ENCODE data around the gene PNRC1. TPM values are rescaled to one million over a fixed set of nuclear protein-coding genes. Genes with fewer than 3 reads are reported as not detected.
"Not testable (repeated sequence)": the region's sequence is repeated elsewhere in the genome, so short reads cannot be mapped to it uniquely, and the experiment has no call there.

The PNRC1 gene
- polyA plus RNA-seq (2014; cell fraction: cytosol; rRNA removed): 14.7 and 16.9 TPM in 2 replicates
- 17.2 and 28.9 TPM in 2 replicates for polyA plus RNA-seq (2014; cell fraction: nucleus; rRNA removed)

DNA sequence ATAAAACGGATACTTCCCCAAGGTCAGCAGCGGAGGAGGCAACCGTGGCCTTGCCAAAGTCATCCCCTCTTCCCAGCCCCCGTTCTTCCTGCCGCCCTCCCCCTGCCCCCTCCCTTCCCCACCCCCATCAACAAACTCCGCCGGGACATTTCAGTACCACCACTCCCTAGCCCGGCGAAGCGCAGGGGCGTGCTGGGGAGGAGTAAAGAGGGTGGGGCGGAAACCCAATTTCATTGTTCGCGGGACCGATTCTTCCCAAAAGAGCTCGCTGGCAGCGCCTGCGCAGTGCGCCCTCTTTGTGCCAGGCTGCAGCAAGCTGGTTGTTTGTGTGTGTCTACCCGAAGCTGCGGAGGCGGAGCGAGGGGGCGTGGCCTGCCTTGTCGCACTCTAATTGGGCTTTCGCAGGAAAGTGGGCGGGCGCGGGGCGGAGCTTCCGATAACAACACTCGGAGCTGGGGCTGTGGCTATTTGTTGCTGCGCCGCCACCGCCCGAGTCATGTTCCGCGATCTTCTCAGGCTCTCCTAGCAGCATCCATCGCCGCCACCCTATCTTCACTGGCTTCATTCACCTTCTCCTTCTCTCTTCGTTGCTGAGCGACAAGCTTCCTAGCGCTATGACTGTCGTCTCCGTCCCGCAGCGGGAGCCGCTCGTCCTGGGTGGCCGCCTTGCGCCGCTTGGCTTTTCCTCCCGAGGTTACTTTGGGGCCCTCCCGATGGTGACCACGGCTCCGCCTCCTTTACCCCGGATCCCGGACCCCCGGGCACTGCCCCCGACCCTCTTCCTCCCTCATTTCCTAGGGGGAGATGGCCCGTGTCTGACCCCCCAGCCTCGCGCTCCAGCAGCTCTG, at the start of gene PNRC1:
Gene PNRC1, plus strand, starts transcription at position 471 of the 848 bp plus-strand sequence. Its CDS starts 144 bp downstream, at position 615.
- peak; percentile 99 for DNase-seq (ENCODE audit: low spot score)

DNA sequence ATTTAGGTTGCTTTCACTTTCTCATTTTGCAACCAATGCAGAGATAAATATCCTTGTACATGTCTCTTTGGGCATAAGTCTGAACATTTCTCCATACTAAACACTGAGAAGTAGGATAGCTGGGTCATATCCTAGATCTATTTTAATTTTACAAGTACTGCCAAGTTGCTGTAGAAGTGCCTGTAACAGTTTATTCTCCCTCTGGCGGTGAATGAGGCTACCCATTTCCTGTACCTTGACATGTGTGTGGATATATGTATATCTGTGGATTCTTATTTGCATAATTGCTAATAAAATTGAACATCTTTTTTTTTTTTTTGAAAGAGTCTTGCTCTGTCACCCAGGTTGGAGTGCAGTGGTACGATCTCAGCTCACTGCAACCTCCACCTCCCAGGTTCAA, 48.0 kb upstream of the PNRC1 start:
- no peak for DNase-seq (ENCODE audit: low spot score)

DNA sequence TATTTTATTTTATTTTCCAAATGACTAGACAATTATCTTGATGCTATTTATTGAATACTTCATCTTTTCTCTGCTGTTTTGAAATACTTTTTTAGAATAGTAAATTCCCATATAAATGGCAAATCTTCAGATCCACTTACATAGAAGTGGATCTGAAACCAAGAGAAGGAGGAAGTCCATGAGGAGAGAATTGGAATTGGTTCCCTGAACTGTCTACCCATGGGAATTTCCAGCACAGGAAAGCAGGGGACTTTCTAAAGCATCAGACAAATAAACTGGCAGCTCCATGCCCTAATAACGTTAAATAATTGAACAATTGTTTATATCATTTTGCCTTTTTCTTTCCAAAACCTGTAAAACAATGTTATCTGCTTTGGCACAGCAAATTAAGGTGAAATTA, 47.1 kb upstream of the PNRC1 start:
- DNase-seq (ENCODE audit: low spot score): no peak

DNA sequence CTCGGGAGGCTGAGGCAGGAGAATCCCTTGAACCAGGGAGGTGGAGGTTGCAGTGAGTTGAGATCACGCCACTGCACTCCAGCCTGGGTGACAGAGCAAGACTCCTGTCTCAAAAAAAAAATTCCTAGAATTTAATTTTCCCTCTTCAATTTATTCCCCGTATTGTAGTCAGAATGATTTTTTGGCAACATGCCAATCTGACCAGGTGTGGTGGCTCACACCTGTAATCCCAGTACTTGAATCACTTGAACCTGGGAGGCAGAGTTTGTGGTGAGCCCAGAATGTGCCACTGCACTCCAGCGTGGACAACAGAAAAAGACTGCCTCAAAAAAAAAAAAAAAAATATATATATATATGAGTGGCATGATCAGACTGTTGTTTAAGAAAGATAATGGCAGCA, 46.4 kb upstream of the PNRC1 start:
- DNase-seq (ENCODE audit: low spot score): not testable (repeated sequence)

DNA sequence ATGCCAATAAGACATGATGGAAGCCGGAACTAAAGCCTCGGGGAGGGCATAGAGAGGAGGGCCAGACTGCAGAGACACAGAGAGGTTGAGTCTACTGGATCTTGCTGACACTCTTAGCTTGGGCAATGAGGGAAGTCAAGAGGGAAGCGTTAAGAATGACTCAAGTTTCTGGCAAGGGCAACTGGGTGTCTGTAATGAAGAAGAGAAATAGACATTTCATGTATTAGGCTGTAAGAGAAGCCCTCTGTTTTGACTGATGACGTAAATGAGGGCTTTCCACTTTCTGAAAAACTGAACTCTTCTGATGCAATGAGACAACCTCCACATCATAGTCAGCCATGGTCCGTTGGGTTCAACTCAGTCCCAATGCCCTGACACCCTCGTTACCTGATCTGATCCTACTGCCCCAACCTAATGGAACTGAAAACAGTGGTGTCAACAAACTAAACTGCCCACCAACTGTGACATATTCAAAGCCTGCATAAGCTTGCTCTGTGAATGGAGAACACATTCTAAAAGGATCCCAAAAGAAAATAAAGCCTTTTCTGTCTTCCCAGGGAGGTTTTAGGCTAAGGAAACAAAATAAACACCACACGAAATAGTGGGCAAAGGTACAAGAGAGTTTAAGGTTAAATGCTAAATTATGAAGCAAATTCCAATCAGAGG, 45.8 kb upstream of the PNRC1 start:
- DNase-seq (ENCODE audit: low spot score): no peak

DNA sequence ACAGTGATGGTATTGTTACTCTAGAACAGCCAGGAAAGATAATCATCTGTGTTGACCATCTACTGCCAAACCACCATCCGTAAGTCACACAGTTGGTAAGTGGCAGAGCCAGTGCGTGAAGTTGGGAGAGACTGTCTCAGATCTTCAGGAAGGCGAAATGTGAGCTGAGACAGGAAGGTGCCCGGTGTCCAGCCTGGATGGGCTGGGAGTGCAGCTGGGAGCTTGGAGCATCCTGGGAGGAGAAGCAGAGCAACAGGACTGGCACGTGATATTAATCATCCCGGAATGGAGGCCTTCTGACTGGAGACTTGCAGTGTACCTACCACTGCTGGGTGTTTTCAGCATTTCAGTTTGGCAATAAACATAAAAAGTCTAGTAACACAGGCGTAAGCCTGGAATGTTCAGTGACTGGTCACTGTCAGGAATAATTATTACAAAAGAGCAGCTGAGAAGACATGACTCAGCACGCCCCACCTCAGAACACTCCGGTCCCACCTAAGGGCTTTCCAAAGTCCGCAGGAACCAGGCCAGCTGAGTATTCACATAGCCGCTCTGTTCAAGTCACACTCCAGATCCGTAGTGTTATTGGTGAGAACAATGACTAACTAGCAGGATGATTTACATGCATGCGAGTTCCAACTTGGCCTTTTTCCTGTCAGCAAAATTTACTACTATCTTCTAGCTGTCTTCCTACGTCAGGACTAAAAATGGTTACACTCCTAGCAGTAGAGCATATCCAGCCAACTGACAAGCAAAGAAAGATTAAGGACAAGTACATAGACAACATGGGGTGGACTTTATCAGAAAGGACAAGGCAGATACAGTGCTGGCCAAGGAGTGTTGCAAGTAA, 45.1 kb upstream of the PNRC1 start:
- peak; percentile 20 for DNase-seq (ENCODE audit: low spot score)

DNA sequence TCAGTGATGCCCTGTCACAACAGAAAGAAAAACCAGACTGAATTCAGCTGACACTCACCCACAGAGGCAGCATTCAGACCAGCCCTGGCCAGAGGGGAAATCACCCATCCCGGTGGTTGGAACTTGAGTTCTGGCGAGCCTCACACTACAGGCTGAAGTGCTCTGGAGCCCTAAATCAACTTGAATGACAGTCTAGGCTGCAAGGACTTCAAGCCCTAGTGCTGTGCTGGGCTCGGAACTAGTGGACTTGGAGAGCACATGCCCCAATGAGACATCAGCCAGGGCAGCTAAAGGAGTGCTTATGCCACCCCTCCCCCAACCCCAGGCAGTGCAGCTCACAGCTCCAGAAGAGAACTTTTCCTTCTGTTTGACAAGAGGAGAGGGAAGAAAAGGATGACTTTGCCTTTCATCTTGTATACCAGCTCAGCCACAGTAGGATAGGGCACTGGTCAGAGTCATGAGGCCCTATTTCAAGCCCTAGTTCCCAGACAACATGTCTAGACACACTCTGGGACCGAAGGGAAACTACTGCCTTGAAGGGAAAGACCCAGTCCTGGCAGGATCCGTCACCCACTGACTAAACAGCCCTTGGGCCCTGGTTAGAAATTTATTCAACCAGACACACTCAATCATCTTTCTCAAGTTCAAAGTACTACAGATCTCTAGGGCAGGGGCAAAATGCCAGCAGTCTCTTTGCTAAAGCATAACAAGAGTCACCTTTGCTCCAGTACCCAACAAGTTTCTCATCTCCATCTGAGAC, 43.2 kb upstream of the PNRC1 start:
- DNase-seq (ENCODE audit: low spot score): no peak

DNA sequence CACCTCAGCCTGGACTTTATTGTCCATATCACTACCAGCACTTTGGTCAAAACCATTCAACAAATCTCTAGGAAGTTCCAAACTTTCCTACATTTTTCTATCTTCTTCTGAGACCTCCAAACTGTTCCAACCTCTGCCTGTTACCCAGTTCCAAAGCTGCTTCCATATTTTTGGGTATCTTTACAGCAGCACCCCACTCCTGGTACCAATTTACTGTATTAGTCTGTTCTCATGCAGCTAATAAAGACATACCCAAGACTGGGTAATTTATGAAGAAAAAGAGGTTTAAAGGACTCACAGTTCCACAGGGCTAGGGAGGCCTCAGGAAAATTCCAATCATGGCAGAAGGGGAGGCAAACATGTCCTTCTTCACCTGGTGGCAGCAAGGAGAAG, 42.7 kb upstream of the PNRC1 start:
- not testable (repeated sequence) for DNase-seq (ENCODE audit: low spot score)

DNA sequence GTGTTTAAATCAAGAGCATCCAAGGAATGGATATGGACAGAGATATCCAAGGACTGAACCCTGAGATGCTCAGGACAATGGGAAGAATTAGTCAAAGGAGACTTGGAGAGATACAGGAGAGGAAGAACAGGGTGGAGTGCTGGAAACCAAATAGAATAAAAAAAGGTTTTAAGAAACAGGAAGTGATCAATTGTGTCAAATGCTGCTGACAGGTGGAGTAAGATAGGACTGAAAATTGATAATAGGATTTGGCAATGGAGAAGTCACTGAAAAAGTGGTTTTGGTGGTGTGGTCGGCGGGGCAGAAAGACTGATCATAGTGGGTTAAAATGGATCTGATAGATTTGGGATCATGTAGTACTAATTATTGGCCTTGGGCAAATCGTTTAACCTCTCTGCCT, 37.9 kb upstream of the PNRC1 start:
- no peak for DNase-seq (ENCODE audit: low spot score)

DNA sequence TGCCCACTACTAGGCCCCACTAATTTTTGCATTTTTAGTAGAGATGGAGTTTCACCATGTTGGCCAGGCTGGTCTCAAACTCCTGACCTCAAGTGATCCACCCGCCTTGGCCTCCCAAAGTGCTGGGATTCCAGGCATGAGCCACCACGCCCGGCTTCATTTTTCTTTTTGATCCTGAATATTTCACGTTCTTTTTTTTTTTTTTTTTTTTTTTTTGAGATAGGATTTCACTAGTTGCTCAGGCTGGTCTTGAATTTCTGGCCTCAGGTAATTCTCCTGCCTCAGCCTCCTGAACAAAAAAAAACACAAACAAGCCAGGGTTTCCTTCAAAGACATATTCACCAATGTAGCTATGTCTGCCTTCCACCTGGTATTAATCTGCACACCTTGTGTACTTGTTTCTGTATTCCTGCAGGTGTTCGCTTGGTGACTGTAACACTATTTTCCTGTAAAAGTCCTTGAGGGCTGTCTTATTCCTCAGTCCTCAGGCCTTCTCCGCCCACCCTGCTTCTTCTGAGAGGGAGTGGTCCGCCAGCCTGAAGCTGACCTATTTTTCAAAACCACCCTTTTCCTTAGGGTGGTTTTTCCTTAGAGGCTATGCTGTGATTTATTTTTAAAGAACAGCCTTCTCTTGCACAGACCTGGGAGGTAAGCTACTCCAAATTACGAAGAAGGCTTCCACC, 36.1 kb upstream of the PNRC1 start:
- DNase-seq (ENCODE audit: low spot score): no peak

DNA sequence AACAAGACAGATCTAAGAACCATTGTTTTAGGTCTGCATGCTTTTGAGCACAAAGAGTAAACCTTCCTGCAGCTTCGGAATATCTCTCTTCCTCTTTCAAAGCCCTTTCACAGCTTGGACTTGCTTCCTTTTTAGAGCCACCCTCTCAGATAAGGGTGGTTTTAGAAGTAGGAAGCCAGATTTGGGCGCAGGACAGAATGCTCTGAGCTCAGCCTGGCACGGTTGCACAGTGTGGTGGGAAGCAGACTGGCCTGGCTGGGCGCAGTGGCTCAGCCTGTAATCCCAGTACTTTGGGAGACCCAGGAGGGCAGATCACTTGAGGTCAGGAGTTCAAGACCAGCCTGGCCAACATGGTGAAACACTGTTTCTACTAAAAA, 35.6 kb upstream of the PNRC1 start:
- no peak for DNase-seq (ENCODE audit: low spot score)

DNA sequence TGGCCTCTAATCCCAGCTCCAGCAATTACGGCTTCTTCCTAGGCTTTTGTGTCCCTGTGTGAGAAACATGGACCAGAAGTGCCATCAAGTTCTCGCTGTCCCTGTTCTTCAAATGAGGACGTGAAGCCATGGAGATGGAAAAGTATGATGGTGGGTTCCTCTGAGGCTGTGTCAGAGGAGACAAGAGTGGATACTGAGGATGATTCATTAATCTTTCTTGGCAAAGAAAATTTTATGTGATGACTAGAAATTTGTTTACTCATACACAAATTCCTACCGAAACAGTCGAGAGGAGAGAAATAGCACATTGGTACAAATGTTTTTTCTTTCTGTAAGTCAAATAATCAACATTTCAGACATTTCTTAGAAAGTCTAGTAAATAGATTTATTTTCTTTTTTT, 35.0 kb upstream of the PNRC1 start:
- DNase-seq (ENCODE audit: low spot score): no peak

DNA sequence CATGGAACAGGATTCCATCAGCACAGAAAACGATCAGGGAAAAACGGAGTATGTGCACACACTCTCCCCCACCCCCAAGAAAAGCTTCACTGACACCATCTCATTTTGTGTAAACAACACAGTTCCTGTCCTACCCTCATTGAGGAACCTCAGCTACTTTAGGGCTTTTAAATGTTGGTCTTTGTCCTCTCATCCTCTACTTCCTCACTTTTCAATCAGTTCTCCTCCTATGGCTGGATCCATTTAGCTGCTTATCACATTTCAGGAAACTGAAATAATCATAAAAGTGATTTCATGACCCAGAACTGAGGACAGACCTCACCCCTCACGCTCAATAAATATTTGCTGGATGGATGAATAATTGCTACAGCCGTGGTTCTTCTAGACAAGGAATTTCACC, 33.1 kb upstream of the PNRC1 start:
- no peak for DNase-seq (ENCODE audit: low spot score)

DNA sequence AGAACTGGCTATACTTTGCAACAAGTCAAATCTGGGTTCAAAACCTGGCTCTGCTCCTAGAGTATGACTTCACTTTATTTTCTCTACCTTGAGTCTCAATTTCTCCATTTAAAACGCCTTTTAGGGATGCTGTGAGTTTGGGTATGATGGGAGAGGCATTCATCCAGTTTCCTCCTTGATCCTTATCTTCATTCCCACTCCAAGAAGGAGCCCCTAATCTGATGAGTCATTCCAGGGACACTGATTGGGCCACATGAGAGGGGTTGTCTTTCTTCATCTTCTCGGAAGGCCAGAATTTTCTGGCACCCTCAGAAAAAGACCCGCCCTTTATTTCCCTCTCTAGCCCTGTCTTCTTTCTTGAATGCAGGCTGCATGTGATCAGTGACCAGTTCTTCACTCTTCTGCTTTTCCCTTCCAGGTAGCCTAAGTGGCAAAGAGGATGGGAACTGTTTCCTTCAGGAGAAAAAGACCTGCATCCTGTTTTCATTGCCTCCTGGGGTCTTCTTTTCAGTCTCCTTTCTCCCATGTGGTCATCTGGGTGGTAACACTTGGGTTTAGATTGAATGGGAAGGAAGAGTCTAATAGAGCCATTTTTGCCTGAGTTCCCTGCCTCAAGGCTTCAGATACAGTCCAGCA, 32.1 kb upstream of the PNRC1 start:
- no peak for DNase-seq (ENCODE audit: low spot score)

DNA sequence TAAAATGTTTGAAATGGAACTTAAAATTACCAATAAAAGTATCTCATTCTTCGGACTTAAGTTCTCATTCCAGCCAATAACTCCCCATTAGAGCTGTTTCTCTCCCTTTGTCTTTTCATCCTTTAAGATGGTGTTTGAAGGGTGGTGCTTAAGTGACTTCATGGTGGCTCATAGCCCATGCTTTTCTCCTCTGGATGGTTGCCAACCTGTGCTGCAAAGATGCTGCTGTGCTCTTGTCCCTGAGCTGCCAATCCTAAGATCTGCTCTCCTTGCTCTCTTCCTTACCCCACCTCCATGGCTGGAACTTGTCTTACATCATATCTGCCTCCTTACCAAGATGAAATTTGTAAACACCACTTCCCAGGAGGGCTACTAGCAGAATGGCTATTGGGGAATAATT, 31.6 kb upstream of the PNRC1 start:
- DNase-seq (ENCODE audit: low spot score): no peak

DNA sequence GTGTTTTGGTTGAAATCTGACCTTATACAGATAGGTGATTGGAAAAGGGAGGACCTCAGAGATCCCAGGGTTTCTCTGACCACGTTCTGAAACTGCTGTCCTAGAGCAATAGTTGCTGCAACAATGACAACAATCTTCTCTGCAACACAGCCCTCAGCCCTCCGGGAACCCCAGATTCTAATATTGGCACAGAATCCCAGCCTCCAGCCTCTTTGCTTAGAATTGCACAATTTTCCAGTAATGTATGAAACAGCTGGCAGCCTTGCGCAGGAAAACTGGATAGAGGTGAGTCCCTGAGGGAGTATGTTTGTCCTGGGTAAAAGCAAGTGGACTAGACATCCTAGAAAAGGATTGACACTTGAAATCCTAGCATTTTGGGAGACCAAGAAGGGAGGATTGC, 30.4 kb upstream of the PNRC1 start:
- no peak for DNase-seq (ENCODE audit: low spot score)

DNA sequence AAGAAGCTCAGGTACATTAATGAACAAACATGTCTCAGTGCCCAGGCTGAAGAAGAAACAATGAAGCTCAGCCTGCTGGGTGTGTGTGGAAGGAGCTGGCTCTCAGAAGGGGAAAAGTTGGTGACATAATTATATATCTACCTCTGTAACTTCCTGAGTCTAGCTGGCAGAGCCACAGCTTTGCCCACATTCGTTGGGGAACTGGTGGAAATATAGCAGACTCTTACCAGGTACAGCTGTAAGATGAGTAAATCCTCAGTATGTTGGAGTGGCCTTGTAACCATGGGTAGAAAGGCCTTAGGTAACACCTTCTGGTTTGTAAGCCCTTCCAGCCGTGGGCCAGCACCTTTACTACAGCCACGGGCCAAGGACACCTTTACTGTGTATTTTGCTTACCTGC, 29.9 kb upstream of the PNRC1 start:
- DNase-seq (ENCODE audit: low spot score): no peak

DNA sequence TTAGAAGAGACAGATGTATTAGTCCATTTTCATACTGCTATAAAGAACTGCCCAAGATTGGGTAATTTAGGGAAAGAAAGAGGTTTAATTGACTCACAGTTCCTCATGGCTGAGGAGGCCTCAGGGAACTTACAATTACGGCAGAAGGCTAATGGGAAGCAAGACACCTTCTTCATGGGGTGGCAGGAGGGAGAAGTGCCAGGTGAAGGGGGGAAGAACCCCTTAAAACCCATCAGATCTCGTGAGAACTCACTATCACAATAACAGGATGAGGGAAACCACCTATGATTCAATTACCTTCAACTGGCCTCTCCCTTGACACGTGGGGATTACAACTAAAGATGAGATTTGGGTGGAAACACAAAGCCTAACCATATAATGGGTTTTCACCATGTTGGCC, 28.9 kb upstream of the PNRC1 start:
- DNase-seq (ENCODE audit: low spot score): no peak

DNA sequence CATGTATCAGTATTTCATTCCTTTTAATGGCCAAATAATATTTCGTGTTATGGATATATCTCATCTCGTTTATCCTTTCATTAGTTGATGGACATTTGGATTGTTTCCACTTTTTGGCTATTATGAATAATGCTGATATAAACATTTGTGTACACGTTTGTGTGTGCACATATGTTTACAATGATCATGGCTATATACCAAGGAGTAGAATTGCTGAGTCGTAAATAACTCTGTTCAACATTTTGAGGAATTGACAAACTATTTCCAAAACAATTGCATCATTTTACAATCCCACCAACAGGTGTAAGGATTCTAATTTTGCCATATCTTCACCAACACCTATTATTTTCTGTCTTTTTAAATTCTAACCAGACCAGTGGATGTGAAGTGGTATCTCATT, 26.3 kb upstream of the PNRC1 start:
- no peak for DNase-seq (ENCODE audit: low spot score)

DNA sequence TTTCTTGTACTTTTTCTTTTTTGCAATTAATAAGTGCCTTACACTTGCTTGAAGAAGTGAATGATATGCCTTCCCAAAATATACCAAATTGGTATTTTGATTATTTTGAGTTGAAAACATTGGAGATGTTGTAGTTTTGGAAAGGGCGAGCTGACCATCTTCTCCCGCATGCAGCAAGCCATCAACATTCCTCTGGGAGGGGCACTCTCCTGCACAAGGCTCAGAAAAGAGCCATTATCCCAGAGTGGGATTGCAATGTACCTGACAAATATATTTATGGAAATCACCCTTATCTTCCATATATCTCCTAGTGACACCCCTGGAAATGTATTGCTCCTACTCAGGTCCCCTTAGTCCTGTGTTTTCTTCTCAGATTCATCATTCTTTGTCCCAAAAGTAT, 22.8 kb upstream of the PNRC1 start:
- no peak for DNase-seq (ENCODE audit: low spot score)
